Gastroesophageal sphincter (tissue), 4 donors: Measurements from ENCODE around the gene PNCK. TPM values are rescaled to one million over a fixed set of nuclear protein-coding genes. Genes with fewer than 3 reads are reported as not detected.

ENCODE experiments used
- ATAC-seq: fragments of 150-250 bp; one replicate; pipeline ENCODE4 v1.9.1; 2016; ENCODE audit warnings: mild to moderate bottlenecking, moderate library complexity
- H3K27ac ChIP-seq, 4 donors: fragments of 200-600 bp; sonication (generic) in 3 of 4; 1 replicate in 3 of 4; 2 replicates in 1 of 4; pipeline ENCODE4 v1.5.1; 2016 to 2019
- H3K27me3 ChIP-seq: fragments of 200-600 bp; sonication (generic); one replicate; pipeline ENCODE4 v1.5.1; 2019
- H3K36me3 ChIP-seq, 2 donors: fragments of 200-600 bp; sonication (generic); one replicate each; pipeline ENCODE4 v1.5.1; 2019; ENCODE audit warnings: control low read depth in 1 of 2
- H3K4me1 ChIP-seq, 3 donors: fragments of 200-600 bp; sonication (generic); 1 replicate in 2 of 3; 2 replicates in 1 of 3; pipeline ENCODE4 v1.5.1; 2016 to 2019; ENCODE audit warnings: control low read depth in 2 of 3
- H3K4me3 ChIP-seq, 2 donors: fragments of 200-600 bp; sonication (generic); one replicate each; pipeline ENCODE4 v1.5.1; 2019; ENCODE audit warnings: mild to moderate bottlenecking in 1 of 2, moderate library complexity in 1 of 2
- H3K9me3 ChIP-seq, 3 donors: fragments of 200-600 bp; sonication (generic); one replicate each; pipeline ENCODE4 v1.5.1; 2017 to 2019; ENCODE audit warnings: control low read depth in 2 of 3
- CTCF ChIP-seq, 4 experiments: fragments of 200-600 bp in 2 of 4; fragments of 450-650 bp in 2 of 4; sonication (generic) in 1 of 4; IDR thresholded peaks; one replicate each; pipeline ENCODE4 v1.5.1; 2017 to 2019; ENCODE audit warnings: antibody characterized with exemption in 4 of 4, mild to moderate bottlenecking in 2 of 4, moderate library complexity in 2 of 4
- EP300 ChIP-seq: sonication (generic); formaldehyde crosslinking; IDR thresholded peaks from one replicate; pipeline ENCODE4 v1.6.1; 2017; ENCODE audit warnings: antibody characterized with exemption, mild to moderate bottlenecking
- POLR2A ChIP-seq, 2 donors: fragments of 450-650 bp; IDR thresholded peaks; one replicate each; pipeline ENCODE4 v1.6.1; 2017; ENCODE audit warnings: antibody characterized with exemption in 2 of 2, mild to moderate bottlenecking in 2 of 2, moderate library complexity in 1 of 2
- POLR2AphosphoS5 ChIP-seq: sonication (generic); formaldehyde crosslinking; IDR thresholded peaks from one replicate; pipeline ENCODE4 v1.6.1; 2017; ENCODE audit warnings: antibody characterized with exemption
- WGBS, 2 donors: methylation state at CpG; one replicate each; pipeline ENCODE4 v1.1.5; 2018; ENCODE audit warnings: low coverage in 1 of 2; 5-methylcytosine and 5-hydroxymethylcytosine counted together
- total RNA-seq, 4 donors: library from RNA; depleted of rRNA; stranded (reverse); fragments of >200 nt; gene quantifications; one replicate each; pipeline ENCODE4 v1.1.0, GENCODE V29; 2016

The PNCK gene
- total RNA-seq, 4 donors from 2014 or later, result 14.4 to 55.9 (median 30.1) TPM

- Histone ChIP-seq H3K27me3 (peaks cover 31% of the 10 kb centered on the region), H3K4me1 (peaks cover 0 to 20% (median 7%) of the 10 kb centered on the region in 3 donors), H3K4me3 (no peak overlapping the region), H3K27ac (no peak overlapping the region), H3K36me3 (no peaks in the 10 kb centered on the region), H3K9me3 (no peaks in the 10 kb centered on the region)
- no peak for ATAC-seq
- 94% methylated on average over 6 of the region's 20 CpGs; no CpG with 5 or more reads in 1 of the 2 donors for WGBS, 2 donors
- no peak for TF ChIP-seq CTCF (IDR thresholded peaks at IDR 0.05)
- TF ChIP-seq POLR2AphosphoS5, result no peak
- no peak for TF ChIP-seq EP300
- TF ChIP-seq POLR2A (IDR thresholded peaks at IDR 0.05), result no peak
These were observed 35.0 kb downstream of the PNCK start for GRCh38 chrX:153638436-153639176.

GRCh38 chrX:153638041-153638371, 35.6 kb downstream of the PNCK start:
- TF ChIP-seq POLR2AphosphoS5 (no peak), CTCF (IDR thresholded peaks at IDR 0.05) (no peak), POLR2A (IDR thresholded peaks at IDR 0.05) (no peak), EP300 (no peak)
- Histone ChIP-seq H3K36me3 (no peaks in the 10 kb centered on the region), H3K27me3 (peaks cover 25% of the 10 kb centered on the region), H3K27ac (no peak overlapping the region), H3K9me3 (no peaks in the 10 kb centered on the region), H3K4me1 (peaks cover 0 to 14% (median 4%) of the 10 kb centered on the region in 3 donors), H3K4me3 (no peak overlapping the region)
- WGBS, 2 donors, result no CpG with 5 or more reads among the region's 6 CpGs
- ATAC-seq, result no peak

- Histone ChIP-seq H3K36me3 (no peaks in the 10 kb centered on the region), H3K27me3 (peaks cover 18% of the 10 kb centered on the region), H3K4me1 (peaks cover 0 to 8% (median 4%) of the 10 kb centered on the region in 3 donors), H3K4me3 (no peak overlapping the region), H3K9me3 (no peaks in the 10 kb centered on the region), H3K27ac (no peak overlapping the region)
- WGBS, 2 donors, result 95% methylated on average over 7 of the region's 27 CpGs; no CpG with 5 or more reads in 1 of the 2 donors
- TF ChIP-seq POLR2A (IDR thresholded peaks at IDR 0.05) (no peak), CTCF (IDR thresholded peaks at IDR 0.05) (no peak), EP300 (no peak), POLR2AphosphoS5 (no peak)
- no peak for ATAC-seq
These were observed 36.2 kb downstream of the PNCK start for GRCh38 chrX:153637121-153638040.

GRCh38 chrX:153636716-153637115, 36.9 kb downstream of the PNCK start:
- H3K27me3 ChIP-seq, result peaks cover 12% of the 10 kb centered on the region
- no peak for ATAC-seq
- H3K4me1 ChIP-seq, result peaks cover 0 to 1% (median 0%) of the 10 kb centered on the region in 3 donors
- no peak overlapping the region for H3K4me3 ChIP-seq
- no peaks in the 10 kb centered on the region for H3K9me3 ChIP-seq
- WGBS, 2 donors, result no CpG with 5 or more reads among the region's 5 CpGs
- H3K27ac ChIP-seq, result no peak overlapping the region
- no peaks in the 10 kb centered on the region for H3K36me3 ChIP-seq
- TF ChIP-seq POLR2A (IDR thresholded peaks at IDR 0.05) (no peak), POLR2AphosphoS5 (no peak), CTCF (IDR thresholded peaks at IDR 0.05) (no peak)
